K562 (cell line): ENCODE data around the gene LENG8. TPM values are rescaled to one million over a fixed set of nuclear protein-coding genes. Genes with fewer than 3 reads are reported as not detected.

Experiments
- ATAC-seq: fragments of 200-7000 bp; cut with Tn5 transposase; 3 replicates; pipeline ENCODE4 v1.9.1; 2020; ENCODE audit warnings: moderate library complexity
- Bru-seq: library from RNA; stranded (reverse); fragments of 400-500 nt; gene quantifications from one replicate; lab custom pipeline; 2021; lab: Mats Ljungman, UMichigan
- BruChase-seq, 2 experiments: library from RNA; stranded (reverse); fragments of 400-500 nt; gene quantifications; one replicate each; lab custom pipeline; 2021; lab: Mats Ljungman, UMichigan
- BruUV-seq: library from RNA; stranded (reverse); fragments of 400-500 nt; replicated peaks from 2 replicates; lab custom pipeline; 2021; lab: Mats Ljungman, UMichigan
- CTCF ChIA-PET: fragments of 300-600 bp; formaldehyde crosslinking; extraction: SDS; loops from one replicate; lab custom pipeline; 2021; ENCODE audit warnings: low intra/inter-chr PET ratio; lab: Yijun Ruan, JAX
- POLR2A ChIA-PET: fragments of 300-600, 350-650 bp; sonication (Branson Sonifier 250); formaldehyde crosslinking; extraction: SDS; loops from one replicate; lab custom pipeline; 2021; ENCODE audit warnings: antibody characterized with exemption, inconsistent platforms; lab: Yijun Ruan, JAX
- DNase-seq, 4 experiments: peaks; one replicate each; pipeline versions ENCODE4 v3.0.0 to v3.0.0-alpha.2; 2011 to 2018; ENCODE audit warnings: low spot score in 3 of 4, mixed read lengths in 3 of 4; ENCODE audit errors: extremely low read depth in 1 of 4
- FAIRE-seq: peaks from 2 replicates; lab custom pipeline; 2011; peaks lifted over from hg19 to GRCh38; lab: Jason Lieb, UNC
- H2AFZ ChIP-seq: 2 replicates; pipeline ENCODE4 v1.6.0; 2011; ENCODE audit warnings: low read depth, low read length, control low read depth, inconsistent platforms
- H3K27ac ChIP-seq: fragments of 200-600 bp; 3 replicates; pipeline ENCODE4 v1.8.0; 2011; ENCODE audit warnings: low read depth, mild to moderate bottlenecking, control low read depth, inconsistent platforms, low read length, moderate library complexity, mixed read lengths; ENCODE audit errors: extremely low read depth
- H3K27me3 ChIP-seq, 2 experiments: fragments of 300-600 bp in 1 of 2; 2 replicates in 1 of 2; 3 replicates in 1 of 2; pipeline versions ENCODE4 v1.6.0 to v1.8.0; 2011; ENCODE audit warnings: inconsistent platforms in 2 of 2, low read length in 2 of 2, mild to moderate bottlenecking in 1 of 2, mixed read lengths in 1 of 2, moderate library complexity in 1 of 2; ENCODE audit not compliant: control insufficient read depth in 2 of 2, insufficient read depth in 2 of 2
- H3K36me3 ChIP-seq: fragments of 300-600 bp; 3 replicates; pipeline ENCODE4 v1.8.0; 2011; ENCODE audit warnings: mild to moderate bottlenecking, low read length, inconsistent platforms; ENCODE audit not compliant: control insufficient read depth, insufficient read depth
- H3K4me1 ChIP-seq, 2 experiments: fragments of 200-600 bp in 1 of 2; replicated peaks in 1 of 2; 2 replicates in 1 of 2; 3 replicates in 1 of 2; pipeline versions ENCODE4 v1.5.1 to v1.8.0; 2011; ENCODE audit warnings: inconsistent platforms in 2 of 2, low read length in 2 of 2, mild to moderate bottlenecking in 1 of 2, mixed read lengths in 1 of 2, moderate library complexity in 1 of 2; ENCODE audit not compliant: control insufficient read depth in 2 of 2, insufficient read depth in 2 of 2
- H3K4me2 ChIP-seq: 2 replicates; pipeline ENCODE4 v1.6.1; 2011; ENCODE audit warnings: low read length, control low read depth, inconsistent platforms, mixed read lengths; ENCODE audit not compliant: insufficient read depth
- H3K4me3 ChIP-seq: fragments of 200-600 bp; sonication (generic), shearing (Covaris generic); 2 replicates; pipeline ENCODE4 v1.5.1; 2016; ENCODE audit warnings: control low read depth, inconsistent platforms
- H3K79me2 ChIP-seq: fragments of 200-600 bp; 3 replicates; pipeline ENCODE4 v1.8.0; 2011; ENCODE audit warnings: low read length, inconsistent platforms; ENCODE audit not compliant: control insufficient read depth, insufficient read depth
- H3K9ac ChIP-seq, 2 experiments: 2 replicates each; pipeline versions ENCODE4 v1.6.0 to v1.6.1; 2011; ENCODE audit warnings: low read depth in 2 of 2, low read length in 2 of 2, control low read depth in 1 of 2, inconsistent platforms in 1 of 2, mild to moderate bottlenecking in 1 of 2, mixed read lengths in 1 of 2; ENCODE audit not compliant: insufficient read depth in 1 of 2
- H3K9me1 ChIP-seq: one replicate; pipeline ENCODE4 v1.6.0; 2011; ENCODE audit warnings: inconsistent platforms, mild to moderate bottlenecking, low read length, moderate library complexity; ENCODE audit not compliant: control insufficient read depth, insufficient read depth
- H3K9me3 ChIP-seq: replicated peaks from 2 replicates; pipeline ENCODE4 v1.5.1; 2011; ENCODE audit warnings: low read depth, low read length, inconsistent platforms; ENCODE audit not compliant: control insufficient read depth, insufficient read depth
- H4K20me1 ChIP-seq: replicated peaks from 2 replicates; pipeline ENCODE4 v1.6.1; 2011; ENCODE audit warnings: low read length, inconsistent platforms, mixed read lengths; ENCODE audit not compliant: control insufficient read depth, insufficient read depth
- BHLHE40 ChIP-seq: IDR thresholded peaks from 2 replicates; pipeline ENCODE4 v1.6.1; 2011; ENCODE audit warnings: low read length, improper control_type of control experiment
- CHD2 ChIP-seq: IDR thresholded peaks from 2 replicates; pipeline ENCODE4 v1.6.1; 2011; ENCODE audit warnings: low read depth, low read length
- CHD4 ChIP-seq: fragments of 200-600 bp; sonication (generic); IDR thresholded peaks from 3 replicates; pipeline ENCODE4 v1.6.1; 2012; ENCODE audit warnings: low read depth, mild to moderate bottlenecking, mixed read lengths, low read length, inconsistent platforms; ENCODE audit not compliant: insufficient read depth, insufficient replicate concordance, poor library complexity, severe bottlenecking
- MECOM ChIP-seq: fragments of 250-450 bp; sonication (Bioruptor Pico); IDR thresholded peaks from 2 replicates; pipeline ENCODE4 v1.8.0; 2022; ENCODE audit warnings: inconsistent platforms
- NFE2 ChIP-seq: IDR thresholded peaks from 2 replicates; pipeline ENCODE4 v1.6.1; 2014; ENCODE audit warnings: antibody characterized with exemption, low read depth
- PTRF ChIP-seq: fragments of 450-650 bp; IDR thresholded peaks from 2 replicates; pipeline ENCODE4 v1.6.1; 2016; ENCODE audit warnings: mild to moderate bottlenecking, missing genetic modification characterization, missing compliant biosample characterization
- SAP30 ChIP-seq: fragments of 200-600 bp; sonication (generic); IDR thresholded peaks from 2 replicates; pipeline ENCODE4 v1.6.1; 2012; ENCODE audit warnings: borderline replicate concordance, low read depth, mild to moderate bottlenecking, moderate library complexity, low read length, control low read depth, inconsistent platforms; ENCODE audit not compliant: insufficient read depth, poor library complexity, severe bottlenecking
- TEAD1 ChIP-seq, 2 experiments: fragments of 450-650 bp in 1 of 2; sonication (generic) in 1 of 2; formaldehyde crosslinking; IDR thresholded peaks; 2 replicates each; pipeline versions ENCODE4 v1.4.0 to v1.8.0; 2020 to 2022; ENCODE audit warnings: mild to moderate bottlenecking in 2 of 2, missing genetic modification reagents in 1 of 2
- ZNF324 ChIP-seq: fragments of 250-450 bp; sonication (Bioruptor Pico); IDR thresholded peaks from 2 replicates; pipeline ENCODE4 v1.4.0; 2020; ENCODE audit warnings: mild to moderate bottlenecking
- ZNF699 ChIP-seq: fragments of 250-450 bp; sonication (Bioruptor Pico); IDR thresholded peaks from 2 replicates; pipeline ENCODE4 v1.8.0; 2021; ENCODE audit warnings: mild to moderate bottlenecking, moderate library complexity; ENCODE audit not compliant: insufficient replicate concordance
- ZNF707 ChIP-seq: fragments of 250-450 bp; sonication (Bioruptor Pico); conservative IDR thresholded peaks from 2 replicates; pipeline ENCODE4 v1.8.0; 2022; ENCODE audit warnings: inconsistent platforms, mild to moderate bottlenecking, moderate library complexity
- WGBS: fragments of 100-300 bp; shearing (Covaris generic); methylation state at CpG from one replicate; pipeline ENCODE4 v1.1.6; 2016; ENCODE audit warnings: low coverage, mixed read lengths; ENCODE audit not compliant: insufficient coverage; ENCODE audit errors: missing lambda C conversion rate; 5-methylcytosine and 5-hydroxymethylcytosine counted together
- in situ Hi-C: fragments of 300-500 bp; cut with MboI; formaldehyde crosslinking; loops from 4 replicates; pipeline ENCODE4 v1.15.0; 2018; ENCODE audit warnings: inconsistent platforms, mixed read lengths
- intact Hi-C: fragments of 100-400 bp; cut with micrococcal nuclease; formaldehyde crosslinking; loops from 2 replicates; pipeline ENCODE4 v1.14.2; 2022
- long read RNA-seq, 3 experiments: library from polyadenylated mRNA in 2 of 3; library from RNA in 1 of 3; unstranded in 2 of 3; stranded (forward) in 1 of 3; transcript quantifications; one replicate each; pipeline ENCODE4 v2.0.0, GENCODE V29; 2019 to 2022
- polyA minus RNA-seq, 3 experiments: library from RNA; depleted of rRNA, polyadenylated mRNA; stranded (reverse); fragments of >200 nt; gene quantifications; 2 replicates each; pipeline ENCODE4 v1.2.3, GENCODE V29; 2011
- polyA plus RNA-seq, 8 experiments: library from polyadenylated mRNA; depleted of rRNA in 4 of 8; stranded (reverse) in 5 of 8; unstranded in 3 of 8; fragments of >200 nt; fragmentation: Nextera tagmentation in 2 of 8; fragmentation: Illumina TruSeq in 1 of 8; extraction: Ambion mirVana in 2 of 8; extraction: Trizol in 1 of 8; gene quantifications; 2 replicates each; pipeline versions ENCODE4 v1.2.1 to v1.2.3, GENCODE V29; 2011 to 2014; ENCODE audit warnings: inconsistent platforms in 1 of 8, missing spikeins in 1 of 8
- total RNA-seq, 7 experiments: library from RNA; depleted of rRNA in 6 of 7; stranded (reverse); fragments of >200 nt in 6 of 7; fragmentation: Illumina TruSeq in 2 of 7; extraction: Trizol in 2 of 7; gene quantifications; 2 replicates each; pipeline versions ENCODE4 v1.2.1 to v1.2.3, GENCODE V29; 2011 to 2021; ENCODE audit warnings: low replicate concordance in 1 of 7

Gene LENG8
- 299 and 811 TPM in 2 replicates for total RNA-seq (2011; cell fraction: chromatin; rRNA removed; ENCODE audit: low replicate concordance)
- total RNA-seq (2011; cell fraction: nucleolus; rRNA removed), result 301 and 324 TPM in 2 replicates
- total RNA-seq (2011; cell fraction: nucleoplasm; rRNA removed), result 310 and 346 TPM in 2 replicates
- 32.2 and 36.0 TPM in 2 replicates for total RNA-seq (2014; rRNA removed)
- total RNA-seq (2014; rRNA removed; fragmentation: Illumina TruSeq; extraction: Trizol), result 6.0 and 8.4 TPM in 2 replicates
- 16.3 and 17.2 TPM in 2 replicates for total RNA-seq (2015; rRNA removed; fragmentation: Illumina TruSeq; extraction: Trizol)
- total RNA-seq (2021), result 116 and 146 TPM in 2 replicates
- polyA plus RNA-seq (2011; rRNA removed), result 28.1 and 70.4 TPM in 2 replicates
- 32.2 and 33.2 TPM in 2 replicates for polyA plus RNA-seq (2011; cell fraction: cytosol; rRNA removed)
- 546 and 794 TPM in 2 replicates for polyA plus RNA-seq (2011; cell fraction: nucleus; rRNA removed)
- 103 and 172 TPM in 2 replicates for polyA plus RNA-seq (2012)
- 44.5 and 79.0 TPM in 2 replicates for polyA plus RNA-seq (2014; fragmentation: Illumina TruSeq; extraction: Trizol)
- 1 to 10 TPM in 1 of 2 experiments, under 1 TPM in 1; 0.74 to 2.3 TPM for polyA plus RNA-seq (2014; fragmentation: Nextera tagmentation; extraction: Ambion mirVana)
- polyA plus RNA-seq (2014; rRNA removed), result 125 and 144 TPM in 2 replicates
- polyA minus RNA-seq (2011; rRNA and poly(A)+ RNA removed), result 16.0 and 20.5 TPM in 2 replicates
- 21.1 and 33.8 TPM in 2 replicates for polyA minus RNA-seq (2011; cell fraction: cytosol; rRNA and poly(A)+ RNA removed)
- polyA minus RNA-seq (2011; cell fraction: nucleus; rRNA and poly(A)+ RNA removed), result 88.3 and 112 TPM in 2 replicates
- Bru-seq, nascent RNA, result percentile 92 among the genes with signal in this experiment
- BruChase-seq, experiment 1, labeled RNA remaining after a 2-hour chase, result percentile 85 among the genes with signal in this experiment
- percentile 93 among the genes with signal in this experiment for BruChase-seq, experiment 2, labeled RNA remaining after a 6-hour chase
- long read RNA-seq, experiment 1, partial matches to known transcripts, result 88 of 91 reads
- long read RNA-seq, experiment 1, other reads (novel, unspliced or antisense), result 1 of 91 reads
- long read RNA-seq, experiment 2, full-length matches to known transcripts, result 2 of 31 reads
- long read RNA-seq, experiment 2, partial matches to known transcripts, result 25 of 31 reads
- long read RNA-seq, experiment 2, other reads (novel, unspliced or antisense), result 4 of 31 reads
- long read RNA-seq, experiment 3, partial matches to known transcripts, result 0 of 3 reads
- long read RNA-seq, experiment 3, other reads (novel, unspliced or antisense), result 3 of 3 reads

DNA sequence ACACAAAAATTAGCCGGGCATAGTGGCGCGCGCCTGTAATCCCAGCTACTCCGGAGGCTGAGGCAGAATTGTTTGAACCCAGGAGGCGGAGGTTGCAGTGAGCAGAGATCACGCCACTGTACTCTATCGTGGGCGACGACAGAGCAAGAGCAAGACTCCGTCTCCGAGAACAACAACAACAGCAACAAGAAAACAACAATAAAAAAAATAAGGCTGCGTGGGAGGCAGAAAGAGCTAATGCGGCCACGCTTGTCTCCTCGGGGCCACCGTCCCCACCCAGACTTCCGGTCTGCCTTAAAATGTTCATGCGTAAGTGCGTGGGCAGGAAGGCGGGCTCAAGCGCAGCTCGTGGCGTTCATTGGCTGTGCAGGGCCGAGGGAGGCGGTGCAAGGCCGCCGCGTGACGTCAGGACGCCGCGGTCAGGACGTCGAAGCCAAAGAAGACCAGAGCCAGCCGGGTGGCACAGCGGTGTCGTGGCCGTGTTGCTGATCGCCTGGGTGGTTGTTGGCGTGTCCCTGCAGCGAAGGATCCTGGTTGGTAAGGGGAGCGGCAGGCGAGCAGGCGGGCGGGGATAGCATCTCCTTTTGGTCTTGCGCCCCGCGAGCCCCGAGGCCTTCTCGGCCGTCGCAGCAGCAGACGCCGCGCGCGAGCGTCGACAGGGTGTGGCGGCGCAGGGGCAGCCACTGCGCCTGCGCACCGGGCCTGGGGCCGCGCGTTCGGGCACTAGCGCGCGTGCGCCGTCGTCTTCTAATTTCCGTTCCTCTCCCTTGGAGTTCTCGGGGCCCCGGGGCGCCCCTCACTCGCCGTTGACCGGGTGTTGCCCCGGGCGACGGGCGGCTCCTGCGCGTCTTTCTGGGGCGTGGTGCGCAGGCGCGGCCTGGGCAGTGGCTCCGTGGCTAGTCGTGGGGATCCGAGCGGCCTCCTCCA is at the start of gene LENG8:
TSS of gene LENG8 (plus strand) at position 426 of the 927 bp plus-strand sequence. CDS start 2,146 bp downstream, outside the sequence.
- in situ Hi-C loops, result no loop called here
- FAIRE-seq (peak; percentile 97), ATAC-seq (peak; percentile 92), DNase-seq (peak; percentile 94 to 98 (median 96))
- H3K4me1 ChIP-seq, result peaks cover 19 to 34% of the 10 kb centered on the region in 2 experiments; a peak in 4 of 5 replicates
- H4K20me1 ChIP-seq, result peaks cover 23% of the 10 kb centered on the region
- intact Hi-C loops, result loop anchor here (1.0 kb wide), 1 partner anchor 14 kb away; the partner anchor contains the start of gene LENG9
- H3K27ac ChIP-seq, result peak within 1 kb of the TSS; percentile 97
- WGBS, result 0% methylated on average over 91 of the region's 96 CpGs
- H3K27me3 ChIP-seq, result no peaks in the 10 kb centered on the region
- H3K4me2 ChIP-seq, result peak within 1 kb of the TSS; percentile 88
- ChIA-PET CTCF (no interaction called here), POLR2A (interaction anchor here (0.6 to 3.3 kb wide), 13 partner anchors 8 to 297 kb away, joined by 3 to 16 read pairs (median 6); partner anchors contain the start of gene LENG9)
- H3K36me3 ChIP-seq, result peaks cover 61% of the 10 kb centered on the region
- peaks cover 78% of the 10 kb centered on the region for H3K79me2 ChIP-seq
- BruUV-seq, result no TSS peak
- H3K9me1 ChIP-seq, result peaks cover 10% of the 10 kb centered on the region
- peak within 1 kb of the TSS; percentile 93 to 100 for H3K9ac ChIP-seq
- no peaks in the 10 kb centered on the region for H3K9me3 ChIP-seq
- peak within 1 kb of the TSS; percentile 98 for H2AFZ ChIP-seq
- peak within 1 kb of the TSS; percentile 72 for H3K4me3 ChIP-seq
- TF ChIP-seq TEAD1 (CRISPR knock-in tag; IDR thresholded peaks at IDR 0.05) (peak in 1 of 2 experiments; percentile 82; a peak in 2 of 4 replicates), CHD2 (peak; percentile 52; the same call in 1 of the 2 replicates), ZNF699 (CRISPR knock-in tag) (no peak), ZNF324 (CRISPR knock-in tag) (0 out of 2 replicates have a peak, but pooled peaks have one; percentile 5), ZNF707 (no peak), PTRF (tag) (no peak), CHD4 (no peak), NFE2 (no peak), MECOM (CRISPR knock-in tag) (no peak), SAP30 (no peak), BHLHE40 (peak; percentile 30; the same call in 1 of the 2 replicates)
